Measurements from ENCODE around the gene GRAMD2A. TPM values are rescaled to one million over a fixed set of nuclear protein-coding genes. Genes with fewer than 3 reads are reported as not detected.

The GRAMD2A gene
- total RNA-seq, 2 donors from 2014 or later, result 2.0 TPM

- Mint-ChIP-seq H3K36me3 (ENCODE audit: low read depth) (peaks cover 8% of the 10 kb centered on the region), H3K27me3 (ENCODE audit: insufficient read depth) (peaks cover 20% of the 10 kb centered on the region), H3K27ac (no peak overlapping the region), H3K4me1 (peaks cover 6% of the 10 kb centered on the region), H3K4me3 (no peak overlapping the region), H3K9me3 (no peaks in the 10 kb centered on the region)
- Histone ChIP-seq H3K9ac (ENCODE audit: extremely low read depth, low read length, poor library complexity, severe bottlenecking) (no peak overlapping the region), H3K27ac (ENCODE audit: low read depth, low read length) (no peak overlapping the region), H3K4me1 (ENCODE audit: control insufficient read depth, insufficient read depth, low read length) (peaks cover 8% of the 10 kb centered on the region), H3K9me3 (ENCODE audit: control insufficient read depth, low read length) (no peaks in the 10 kb centered on the region), H3K36me3 (ENCODE audit: control insufficient read depth, insufficient read depth, low read length) (no peaks in the 10 kb centered on the region), H3K27me3 (ENCODE audit: control insufficient read depth, insufficient read depth, low read length, poor library complexity, severe bottlenecking) (peaks cover 24% of the 10 kb centered on the region), H3K4me3 (ENCODE audit: low read length) (no peak overlapping the region)
- no peak for DNase-seq
- 89 to 100% methylated on average over 2 to 3 of the region's 4 CpGs for WGBS, 2 experiments (ENCODE audit: insufficient coverage in 1 of 2, insufficient read length in 1 of 2)
- no peak for TF ChIP-seq CTCF (conservative IDR thresholded peaks at IDR 0.05)
Observed at GRCh38 chr15:72136170-72137051, 61.2 kb downstream of the GRAMD2A start.

GRCh38 chr15:72135719-72136118, 61.9 kb downstream of the GRAMD2A start:
- no peaks in the 10 kb centered on the region for H3K9me3 Mint-ChIP-seq
- Histone ChIP-seq H3K27ac (ENCODE audit: low read depth, low read length) (no peak overlapping the region), H3K4me3 (ENCODE audit: low read length) (no peak overlapping the region), H3K9me3 (ENCODE audit: control insufficient read depth, low read length) (no peaks in the 10 kb centered on the region), H3K27me3 (ENCODE audit: control insufficient read depth, insufficient read depth, low read length, poor library complexity, severe bottlenecking) (peaks cover 19% of the 10 kb centered on the region), H3K9ac (ENCODE audit: extremely low read depth, low read length, poor library complexity, severe bottlenecking) (no peak overlapping the region), H3K4me1 (ENCODE audit: control insufficient read depth, insufficient read depth, low read length) (peaks cover under 1% of the 10 kb centered on the region), H3K36me3 (ENCODE audit: control insufficient read depth, insufficient read depth, low read length) (no peaks in the 10 kb centered on the region)
- no peak for DNase-seq
- peaks cover 8% of the 10 kb centered on the region for H3K36me3 Mint-ChIP-seq (ENCODE audit: low read depth)
- H3K27ac Mint-ChIP-seq, result no peak overlapping the region
- WGBS, 2 experiments (ENCODE audit: insufficient coverage in 1 of 2, insufficient read length in 1 of 2), result 100% methylated on average over 2 of the region's 2 CpGs; no CpG with 5 or more reads in 1 of the 2 experiments
- peaks cover 18% of the 10 kb centered on the region for H3K27me3 Mint-ChIP-seq (ENCODE audit: insufficient read depth)
- no peaks in the 10 kb centered on the region for H3K4me1 Mint-ChIP-seq
- H3K4me3 Mint-ChIP-seq, result no peak overlapping the region
- no peak for TF ChIP-seq CTCF (conservative IDR thresholded peaks at IDR 0.05)

GRCh38 chr15:72133211-72133610, 64.4 kb downstream of the GRAMD2A start:
- no peak for DNase-seq
- H3K9me3 ChIP-seq (ENCODE audit: control insufficient read depth, low read length), result no peaks in the 10 kb centered on the region
- no peaks in the 10 kb centered on the region for H3K36me3 ChIP-seq (ENCODE audit: control insufficient read depth, insufficient read depth, low read length)
- WGBS, 2 experiments (ENCODE audit: insufficient coverage in 1 of 2, insufficient read length in 1 of 2), result 90 to 100% methylated on average over 1 of the region's 1 CpG
- no peak overlapping the region for H3K4me3 ChIP-seq (ENCODE audit: low read length)
- Mint-ChIP-seq H3K27ac (no peak overlapping the region), H3K4me3 (no peak overlapping the region), H3K27me3 (ENCODE audit: insufficient read depth) (no peaks in the 10 kb centered on the region), H3K9me3 (no peaks in the 10 kb centered on the region), H3K4me1 (no peaks in the 10 kb centered on the region), H3K36me3 (ENCODE audit: low read depth) (no peaks in the 10 kb centered on the region)
- no peaks in the 10 kb centered on the region for H3K27me3 ChIP-seq (ENCODE audit: control insufficient read depth, insufficient read depth, low read length, poor library complexity, severe bottlenecking)
- no peak overlapping the region for H3K27ac ChIP-seq (ENCODE audit: low read depth, low read length)
- H3K9ac ChIP-seq (ENCODE audit: extremely low read depth, low read length, poor library complexity, severe bottlenecking), result no peak overlapping the region
- no peak for TF ChIP-seq CTCF (conservative IDR thresholded peaks at IDR 0.05)
- no peaks in the 10 kb centered on the region for H3K4me1 ChIP-seq (ENCODE audit: control insufficient read depth, insufficient read depth, low read length)
